Parathyroid adenoma (tissue), 2 donors: ENCODE results near the gene TMEM39A.

Experiments used
- H2AFZ ChIP-seq: fragments of 300-600 bp; sonication (generic); one replicate; pipeline ENCODE4 v1.7.0; 2017; ENCODE audit warnings: antibody characterized with exemption, mild to moderate bottlenecking
- H3K27ac ChIP-seq: fragments of 300-600 bp; sonication (generic); one replicate; pipeline ENCODE4 v1.7.0; 2017
- H3K27me3 ChIP-seq: fragments of 300-600 bp; sonication (generic); one replicate; pipeline ENCODE4 v1.7.0; 2017; ENCODE audit warnings: low read length; ENCODE audit not compliant: control insufficient read depth, insufficient read depth
- H3K36me3 ChIP-seq: fragments of 300-600 bp; sonication (generic); one replicate; pipeline ENCODE4 v1.7.0; 2017; ENCODE audit warnings: low read length; ENCODE audit not compliant: control insufficient read depth, insufficient read depth
- H3K4me1 ChIP-seq: fragments of 300-600 bp; sonication (generic); one replicate; pipeline ENCODE4 v1.7.0; 2017; ENCODE audit warnings: control low read depth
- H3K4me2 ChIP-seq: fragments of 300-600 bp; sonication (generic); one replicate; pipeline ENCODE4 v1.7.0; 2017; ENCODE audit warnings: low read length
- H3K4me3 ChIP-seq: fragments of 300-600 bp; sonication (generic); one replicate; pipeline ENCODE4 v1.7.0; 2017; ENCODE audit warnings: low read depth, low read length
- H3K79me2 ChIP-seq: fragments of 300-600 bp; sonication (generic); one replicate; pipeline ENCODE4 v1.7.0; 2017; ENCODE audit warnings: control low read depth
- H3K9ac ChIP-seq: fragments of 300-600 bp; sonication (generic); one replicate; pipeline ENCODE4 v1.7.0; 2017; ENCODE audit warnings: mild to moderate bottlenecking
- H3K9me3 ChIP-seq: fragments of 300-600 bp; sonication (generic); one replicate; pipeline ENCODE4 v1.7.0; 2017; ENCODE audit warnings: low read length; ENCODE audit not compliant: control insufficient read depth
- CTCF ChIP-seq: fragments of 300-600 bp; sonication (generic); IDR thresholded peaks from one replicate; pipeline ENCODE4 v1.7.0; 2017; ENCODE audit warnings: antibody characterized with exemption, mild to moderate bottlenecking
- donor health status: primary hyperparathyroidism.

TMEM39A gene

GRCh38 chr3:119413603-119414280 lies 49.7 kb downstream of the TMEM39A start:
- TF ChIP-seq CTCF, result no peak
- Histone ChIP-seq H3K36me3 (no peaks in the 10 kb centered on the region), H3K4me2 (no peak overlapping the region), H3K4me1 (no peaks in the 10 kb centered on the region), H3K79me2 (no peaks in the 10 kb centered on the region), H2AFZ (no peak overlapping the region), H3K27me3 (no peaks in the 10 kb centered on the region), H3K9ac (no peak overlapping the region), H3K27ac (no peak overlapping the region), H3K9me3 (no peaks in the 10 kb centered on the region), H3K4me3 (no peak overlapping the region)

GRCh38 chr3:119409844-119410243 lies 53.6 kb downstream of the TMEM39A start:
- H3K36me3 ChIP-seq, result no peaks in the 10 kb centered on the region
- no peak for TF ChIP-seq CTCF
- H3K9me3 ChIP-seq, result no peaks in the 10 kb centered on the region

GRCh38 chr3:119408243-119408950 lies 55.0 kb downstream of the TMEM39A start:
- H3K36me3 ChIP-seq, result no peaks in the 10 kb centered on the region
- H3K4me2 ChIP-seq, result no peak overlapping the region
- H3K4me3 ChIP-seq, result no peak overlapping the region
- no peak overlapping the region for H3K27ac ChIP-seq
- H3K79me2 ChIP-seq, result no peaks in the 10 kb centered on the region
- no peaks in the 10 kb centered on the region for H3K4me1 ChIP-seq
- no peaks in the 10 kb centered on the region for H3K27me3 ChIP-seq
- H3K9ac ChIP-seq, result no peak overlapping the region
- no peak for TF ChIP-seq CTCF
- no peak overlapping the region for H2AFZ ChIP-seq
- no peaks in the 10 kb centered on the region for H3K9me3 ChIP-seq

More at GRCh38 chr3:119409844-119410243, 53.6 kb downstream of the TMEM39A start:
- Histone ChIP-seq H3K4me2 (no peak overlapping the region), H3K4me1 (no peaks in the 10 kb centered on the region), H3K4me3 (no peak overlapping the region), H3K9ac (no peak overlapping the region), H3K27me3 (no peaks in the 10 kb centered on the region), H3K27ac (no peak overlapping the region), H2AFZ (no peak overlapping the region), H3K79me2 (no peaks in the 10 kb centered on the region)

GRCh38 chr3:119405315-119405714 lies 58.1 kb downstream of the TMEM39A start:
- H3K4me2 ChIP-seq, result no peak overlapping the region
- H3K79me2 ChIP-seq, result no peaks in the 10 kb centered on the region
- no peak overlapping the region for H3K9ac ChIP-seq
- no peak overlapping the region for H3K4me3 ChIP-seq
- no peak overlapping the region for H3K27ac ChIP-seq
- no peaks in the 10 kb centered on the region for H3K9me3 ChIP-seq
- H2AFZ ChIP-seq, result no peak overlapping the region
- H3K4me1 ChIP-seq, result no peaks in the 10 kb centered on the region
- H3K27me3 ChIP-seq, result no peaks in the 10 kb centered on the region
- no peaks in the 10 kb centered on the region for H3K36me3 ChIP-seq
- no peak for TF ChIP-seq CTCF
